Measurements from ENCODE around the gene COA1. TPM values are rescaled to one million over a fixed set of nuclear protein-coding genes. Genes with fewer than 3 reads are reported as not detected.
"Not testable (repeated sequence)": the region's sequence is repeated elsewhere in the genome, so short reads cannot be mapped to it uniquely, and the experiment has no call there.

COA1 gene
- total and polyA plus RNA-seq, 2 experiments from 2014 or later: 152 to 220 TPM

DNA sequence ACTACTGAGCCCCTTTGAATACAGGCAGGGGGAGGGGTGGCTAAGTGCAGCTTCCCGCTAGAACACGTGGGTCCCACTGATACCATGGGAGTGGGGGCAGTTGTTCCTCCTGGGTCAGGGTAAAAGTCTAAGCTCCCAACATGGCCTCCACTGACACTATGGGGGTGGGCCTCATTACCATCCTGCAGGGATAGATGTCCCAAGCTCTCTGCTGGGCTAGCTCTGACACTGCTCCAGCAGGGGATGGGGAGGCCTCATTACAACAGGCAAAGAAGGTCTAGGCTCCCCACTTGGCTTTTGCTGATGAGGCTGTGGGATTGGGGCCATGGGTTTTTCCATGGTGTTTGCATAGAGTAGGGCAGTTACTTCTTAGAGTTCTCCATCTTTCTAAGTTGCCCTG is 94.9 kb downstream of the COA1 start:
- H3K9me3 ChIP-seq (ENCODE audit: low read depth): no peaks in the 10 kb centered on the region

DNA sequence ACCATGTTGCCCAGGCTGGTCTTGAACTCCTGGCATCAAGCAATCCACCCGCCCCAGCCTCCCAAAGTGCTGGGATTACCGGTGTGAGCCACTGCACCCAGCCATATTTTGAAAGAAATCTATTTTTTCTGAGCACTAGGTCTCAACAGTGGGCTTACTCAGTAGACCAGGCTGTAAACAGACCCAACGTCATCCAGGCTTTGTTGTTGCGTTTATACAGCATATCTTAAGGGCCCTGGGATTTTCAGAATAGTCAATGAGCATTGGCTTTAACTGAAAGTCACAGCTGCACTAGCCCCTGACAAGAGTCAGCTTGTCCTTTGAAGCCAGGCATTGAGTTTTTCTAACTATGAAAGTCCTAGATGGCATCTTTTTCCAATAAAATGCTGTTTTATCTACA is 96.6 kb downstream of the COA1 start:
- no peak overlapping the region for H3K4me3 ChIP-seq
- no peaks in the 10 kb centered on the region for H3K9me3 ChIP-seq (ENCODE audit: low read depth)

More for the DNA sequence above, 94.9 kb downstream of the COA1 start:
- Histone ChIP-seq H3K4me3 (no peak overlapping the region), H3K27ac (no peak overlapping the region), H3K27me3 (no peaks in the 10 kb centered on the region), H3K36me3 (peaks cover 39% of the 10 kb centered on the region), H3K4me1 (ENCODE audit: low read depth) (no peaks in the 10 kb centered on the region)
- DNase-seq (ENCODE audit: low read depth in 1 of 2, low spot score in 1 of 2): no peak
- TF ChIP-seq, protein P1, sequence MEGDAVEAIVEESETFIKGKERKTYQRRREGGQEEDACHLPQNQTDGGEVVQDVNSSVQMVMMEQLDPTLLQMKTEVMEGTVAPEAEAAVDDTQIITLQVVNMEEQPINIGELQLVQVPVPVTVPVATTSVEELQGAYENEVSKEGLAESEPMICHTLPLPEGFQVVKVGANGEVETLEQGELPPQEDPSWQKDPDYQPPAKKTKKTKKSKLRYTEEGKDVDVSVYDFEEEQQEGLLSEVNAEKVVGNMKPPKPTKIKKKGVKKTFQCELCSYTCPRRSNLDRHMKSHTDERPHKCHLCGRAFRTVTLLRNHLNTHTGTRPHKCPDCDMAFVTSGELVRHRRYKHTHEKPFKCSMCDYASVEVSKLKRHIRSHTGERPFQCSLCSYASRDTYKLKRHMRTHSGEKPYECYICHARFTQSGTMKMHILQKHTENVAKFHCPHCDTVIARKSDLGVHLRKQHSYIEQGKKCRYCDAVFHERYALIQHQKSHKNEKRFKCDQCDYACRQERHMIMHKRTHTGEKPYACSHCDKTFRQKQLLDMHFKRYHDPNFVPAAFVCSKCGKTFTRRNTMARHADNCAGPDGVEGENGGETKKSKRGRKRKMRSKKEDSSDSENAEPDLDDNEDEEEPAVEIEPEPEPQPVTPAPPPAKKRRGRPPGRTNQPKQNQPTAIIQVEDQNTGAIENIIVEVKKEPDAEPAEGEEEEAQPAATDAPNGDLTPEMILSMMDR (IDR thresholded peaks at IDR 0.05; ENCODE audit: low read depth, low read length): no peak

DNA sequence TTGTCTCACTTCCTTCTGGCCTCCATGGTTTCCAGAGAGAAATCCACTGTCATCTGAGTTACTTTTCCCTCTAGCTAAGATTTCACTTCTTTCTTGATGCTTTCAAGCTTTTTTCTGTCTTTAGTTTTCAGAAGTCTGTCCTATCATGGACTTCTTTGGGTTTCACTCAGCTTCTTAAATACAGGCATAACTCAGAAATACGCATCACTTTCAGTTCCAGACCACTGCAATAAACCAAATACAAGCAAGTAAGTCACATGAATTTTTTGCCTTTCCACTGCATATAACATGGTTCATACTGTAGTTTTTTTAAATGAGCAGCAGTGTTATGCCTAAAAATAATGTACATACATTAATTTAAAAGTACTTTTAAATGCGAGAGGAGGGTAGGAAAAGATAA is 97.8 kb downstream of the COA1 start:
- peaks cover 3% of the 10 kb centered on the region for H3K4me1 ChIP-seq (ENCODE audit: low read depth)
- H3K27me3 ChIP-seq: no peaks in the 10 kb centered on the region
- H3K4me3 ChIP-seq: no peak overlapping the region
- no peak for DNase-seq (ENCODE audit: low read depth in 1 of 2, low spot score in 1 of 2)
- H3K27ac ChIP-seq: no peak overlapping the region
- TF ChIP-seq, protein P1 (IDR thresholded peaks at IDR 0.05; ENCODE audit: low read depth, low read length): no peak
- peaks cover 26% of the 10 kb centered on the region for H3K36me3 ChIP-seq
- no peaks in the 10 kb centered on the region for H3K9me3 ChIP-seq (ENCODE audit: low read depth)

More for the DNA sequence above, 96.6 kb downstream of the COA1 start:
- Histone ChIP-seq H3K27me3 (no peaks in the 10 kb centered on the region), H3K27ac (no peak overlapping the region), H3K4me1 (ENCODE audit: low read depth) (no peaks in the 10 kb centered on the region), H3K36me3 (peaks cover 26% of the 10 kb centered on the region)
- TF ChIP-seq, protein P1 (IDR thresholded peaks at IDR 0.05; ENCODE audit: low read depth, low read length): no peak
- DNase-seq (ENCODE audit: low read depth in 1 of 2, low spot score in 1 of 2): no peak

DNA sequence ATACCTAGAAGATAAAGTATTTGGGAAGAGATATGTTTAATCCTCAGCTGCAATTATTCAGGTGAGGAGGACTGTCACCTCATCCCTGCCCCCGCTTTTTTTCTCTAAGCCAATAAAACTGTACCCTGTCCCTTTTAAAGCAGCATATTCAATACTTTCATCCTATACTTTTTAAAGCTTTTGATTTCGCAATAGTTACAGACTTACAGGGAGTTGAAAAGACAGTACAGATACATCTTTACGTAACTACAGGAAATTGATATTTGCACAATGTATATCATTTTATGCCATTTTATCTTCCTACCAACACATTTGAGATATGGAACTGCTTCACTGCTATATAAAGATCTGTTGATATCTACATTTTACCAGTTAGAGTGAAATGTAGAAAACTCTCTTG is 98.8 kb downstream of the COA1 start:
- Histone ChIP-seq H3K27me3 (no peaks in the 10 kb centered on the region), H3K9me3 (ENCODE audit: low read depth) (no peaks in the 10 kb centered on the region), H3K4me1 (ENCODE audit: low read depth) (peaks cover 14% of the 10 kb centered on the region), H3K27ac (no peak overlapping the region), H3K4me3 (no peak overlapping the region), H3K36me3 (peaks cover 15% of the 10 kb centered on the region)
- TF ChIP-seq, protein P1 (IDR thresholded peaks at IDR 0.05; ENCODE audit: low read depth, low read length): no peak
- DNase-seq (ENCODE audit: low read depth in 1 of 2, low spot score in 1 of 2): no peak

DNA sequence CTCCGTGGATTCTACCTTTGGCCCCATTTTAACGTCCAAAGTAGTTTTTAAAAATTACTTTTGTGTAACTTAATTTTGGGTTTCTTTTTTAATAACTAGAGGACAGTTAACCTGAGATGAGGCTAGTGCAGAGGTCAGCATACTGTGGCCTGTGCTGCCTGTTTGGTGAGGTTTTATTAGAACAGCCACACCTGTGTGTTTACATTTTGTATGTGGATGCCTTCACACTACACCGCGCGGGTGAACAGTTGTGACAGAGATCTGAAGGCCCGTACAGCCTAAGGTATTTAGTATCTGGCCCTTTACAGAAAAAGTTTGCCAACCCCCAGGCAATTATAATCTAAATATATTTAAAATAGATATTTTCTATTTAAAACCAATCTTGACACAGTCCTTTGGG is 99.5 kb downstream of the COA1 start:
- Histone ChIP-seq H3K36me3 (peaks cover 12% of the 10 kb centered on the region), H3K4me1 (ENCODE audit: low read depth) (peaks cover 20% of the 10 kb centered on the region), H3K9me3 (ENCODE audit: low read depth) (no peaks in the 10 kb centered on the region), H3K4me3 (no peak overlapping the region), H3K27me3 (no peaks in the 10 kb centered on the region), H3K27ac (no peak overlapping the region)
- TF ChIP-seq, protein P1 (IDR thresholded peaks at IDR 0.05; ENCODE audit: low read depth, low read length): no peak
- no peak for DNase-seq (ENCODE audit: low read depth in 1 of 2, low spot score in 1 of 2)

DNA sequence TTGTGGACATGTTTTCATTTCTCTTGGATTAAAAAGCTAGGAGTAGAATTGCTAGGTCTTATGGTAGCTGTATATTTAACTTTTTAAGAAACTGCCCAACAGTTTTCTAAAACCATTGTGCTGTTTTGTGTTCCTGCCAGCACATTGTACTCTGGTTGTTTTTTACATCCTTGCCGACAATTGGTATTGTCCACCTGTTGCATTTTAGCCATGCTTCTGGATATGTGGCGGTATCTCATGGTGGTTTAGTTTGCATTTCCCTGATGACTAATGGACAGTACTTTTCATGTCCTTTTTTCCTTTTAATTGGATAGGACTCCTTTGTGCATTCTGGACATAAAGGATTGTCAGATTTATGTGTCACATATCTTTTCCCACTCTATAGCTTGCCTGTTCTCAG is 100.9 kb downstream of the COA1 start:
- Histone ChIP-seq H3K27me3 (no peaks in the 10 kb centered on the region), H3K4me3 (no peak overlapping the region), H3K27ac (no peak overlapping the region), H3K4me1 (ENCODE audit: low read depth) (peaks cover 31% of the 10 kb centered on the region), H3K36me3 (peaks cover 14% of the 10 kb centered on the region), H3K9me3 (ENCODE audit: low read depth) (no peaks in the 10 kb centered on the region)
- DNase-seq (ENCODE audit: low read depth in 1 of 2, low spot score in 1 of 2): no peak
- TF ChIP-seq, protein P1 (IDR thresholded peaks at IDR 0.05; ENCODE audit: low read depth, low read length): no peak

DNA sequence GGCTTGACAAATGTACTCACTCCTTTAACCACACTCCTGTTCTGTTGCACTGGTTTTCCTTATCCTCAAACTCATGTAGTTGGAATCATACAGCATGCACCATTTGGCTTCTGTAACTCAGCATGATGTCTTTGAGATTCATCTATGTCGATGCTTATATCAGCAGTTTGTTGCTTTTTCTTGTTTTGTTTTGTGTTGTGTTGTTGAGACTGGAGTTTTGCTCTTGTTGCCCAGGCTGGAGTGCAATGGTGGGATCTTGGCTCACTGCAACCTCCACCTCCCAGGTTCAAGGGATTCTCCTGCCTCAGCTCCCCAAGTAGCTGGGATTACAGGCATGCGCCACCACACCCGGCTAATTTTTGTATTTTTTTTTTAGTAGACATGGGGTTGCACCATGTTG is 101.5 kb downstream of the COA1 start:
- not testable (repeated sequence) for DNase-seq (ENCODE audit: low read depth in 1 of 2, low spot score in 1 of 2); H3K4me3 ChIP-seq; H3K9me3 ChIP-seq (ENCODE audit: low read depth); H3K27me3 ChIP-seq; H3K27ac ChIP-seq
- H3K4me1 ChIP-seq (ENCODE audit: low read depth): peaks cover 31% of the 10 kb centered on the region
- peaks cover 12% of the 10 kb centered on the region for H3K36me3 ChIP-seq
